ENCODE data around the gene PIGW.

DNA sequence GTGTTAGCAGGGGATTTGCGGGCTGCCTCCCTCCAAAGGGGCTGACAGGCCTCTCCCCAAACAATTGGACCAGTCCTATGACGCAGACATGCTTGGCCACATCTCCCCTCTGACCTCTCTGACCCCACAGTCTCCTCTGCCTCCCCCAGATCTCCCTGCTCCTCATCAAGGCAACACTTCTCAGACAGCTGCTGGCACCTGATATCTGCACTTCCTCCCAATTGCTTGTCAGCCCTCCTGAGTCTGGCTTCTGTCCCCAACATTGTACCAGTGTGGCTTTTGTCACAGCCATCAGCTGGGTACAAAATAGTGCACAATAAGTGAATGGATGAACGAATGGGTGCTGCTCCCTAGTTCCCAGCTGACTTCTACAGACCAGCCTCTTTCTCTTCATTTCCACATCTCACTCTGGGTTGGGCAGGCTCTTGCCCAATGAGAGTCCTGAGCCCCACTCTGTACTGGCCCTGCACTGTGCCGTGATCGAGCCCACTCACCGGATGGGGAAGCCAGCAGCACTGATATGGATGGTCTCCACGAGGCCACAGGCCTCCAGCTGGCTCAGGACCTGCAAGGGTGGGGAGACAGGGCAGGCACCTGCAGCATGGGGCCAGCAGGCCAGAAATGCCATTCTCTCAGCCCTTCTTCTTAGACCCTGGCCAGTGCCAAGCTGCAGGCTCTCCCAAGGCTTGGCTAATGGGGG, 31.2 kb upstream of the PIGW start:
- TF ChIP-seq, protein P1, sequence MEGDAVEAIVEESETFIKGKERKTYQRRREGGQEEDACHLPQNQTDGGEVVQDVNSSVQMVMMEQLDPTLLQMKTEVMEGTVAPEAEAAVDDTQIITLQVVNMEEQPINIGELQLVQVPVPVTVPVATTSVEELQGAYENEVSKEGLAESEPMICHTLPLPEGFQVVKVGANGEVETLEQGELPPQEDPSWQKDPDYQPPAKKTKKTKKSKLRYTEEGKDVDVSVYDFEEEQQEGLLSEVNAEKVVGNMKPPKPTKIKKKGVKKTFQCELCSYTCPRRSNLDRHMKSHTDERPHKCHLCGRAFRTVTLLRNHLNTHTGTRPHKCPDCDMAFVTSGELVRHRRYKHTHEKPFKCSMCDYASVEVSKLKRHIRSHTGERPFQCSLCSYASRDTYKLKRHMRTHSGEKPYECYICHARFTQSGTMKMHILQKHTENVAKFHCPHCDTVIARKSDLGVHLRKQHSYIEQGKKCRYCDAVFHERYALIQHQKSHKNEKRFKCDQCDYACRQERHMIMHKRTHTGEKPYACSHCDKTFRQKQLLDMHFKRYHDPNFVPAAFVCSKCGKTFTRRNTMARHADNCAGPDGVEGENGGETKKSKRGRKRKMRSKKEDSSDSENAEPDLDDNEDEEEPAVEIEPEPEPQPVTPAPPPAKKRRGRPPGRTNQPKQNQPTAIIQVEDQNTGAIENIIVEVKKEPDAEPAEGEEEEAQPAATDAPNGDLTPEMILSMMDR (IDR thresholded peaks at IDR 0.05; ENCODE audit: poor library complexity, severe bottlenecking): no peak
- TF ChIP-seq EZH2 (IDR thresholded peaks at IDR 0.05; ENCODE audit: borderline replicate concordance, insufficient read depth, low read length, poor library complexity, severe bottlenecking) (no peak), POLR2AphosphoS5 (IDR thresholded peaks at IDR 0.05) (no peak)
